Measurements from ENCODE around the gene PDE3B. TPM values are rescaled to one million over a fixed set of nuclear protein-coding genes. Genes with fewer than 3 reads are reported as not detected.
"Not testable (repeated sequence)": the region's sequence is repeated elsewhere in the genome, so short reads cannot be mapped to it uniquely, and the experiment has no call there.

PDE3B gene
- total RNA-seq, 1 donor from 2014 or later: 24.3 TPM

DNA sequence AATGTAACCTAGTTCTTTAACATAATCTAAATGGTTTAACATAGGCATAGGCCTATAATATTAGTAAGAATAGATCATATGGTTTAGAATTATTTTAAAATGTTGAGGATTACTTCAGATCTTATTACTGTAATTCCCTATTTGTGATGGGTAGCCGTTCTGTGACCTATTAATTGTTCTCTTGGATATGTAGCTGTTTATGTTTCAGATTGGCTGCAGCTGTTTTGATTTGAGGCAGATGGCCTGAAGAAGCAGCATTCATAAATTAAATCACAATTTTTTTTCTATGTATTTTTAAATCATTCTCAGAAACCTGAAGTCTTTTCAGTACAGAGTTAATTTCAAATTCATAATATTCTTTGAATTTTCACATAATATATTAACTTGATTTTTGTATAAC lies 104.5 kb downstream of the PDE3B start:
- H3K27me3 Mint-ChIP-seq (ENCODE audit: low read depth): no peaks in the 10 kb centered on the region
- no peak overlapping the region for H3K4me3 Mint-ChIP-seq
- H3K9me3 Mint-ChIP-seq: no peaks in the 10 kb centered on the region
- no peaks in the 10 kb centered on the region for H3K36me3 Mint-ChIP-seq (ENCODE audit: low read depth)
- H3K4me1 Mint-ChIP-seq: peaks cover 10% of the 10 kb centered on the region
- no peak for DNase-seq (ENCODE audit: low read depth, low spot score)
- TF ChIP-seq CTCF (conservative IDR thresholded peaks at IDR 0.05): no peak
- H3K27ac Mint-ChIP-seq (ENCODE audit: unreplicated experiment): no peak overlapping the region

GRCh38 chr11:14750911-14751310 lies 107.3 kb downstream of the PDE3B start:
- DNase-seq (ENCODE audit: low read depth, low spot score): no peak
- H3K36me3 Mint-ChIP-seq (ENCODE audit: low read depth): no peaks in the 10 kb centered on the region
- TF ChIP-seq CTCF (conservative IDR thresholded peaks at IDR 0.05): no peak
- H3K27ac Mint-ChIP-seq (ENCODE audit: unreplicated experiment): no peak overlapping the region
- no peaks in the 10 kb centered on the region for H3K27me3 Mint-ChIP-seq (ENCODE audit: low read depth)
- peaks cover 10% of the 10 kb centered on the region for H3K4me1 Mint-ChIP-seq
- no peaks in the 10 kb centered on the region for H3K9me3 Mint-ChIP-seq
- H3K4me3 Mint-ChIP-seq: no peak overlapping the region

DNA sequence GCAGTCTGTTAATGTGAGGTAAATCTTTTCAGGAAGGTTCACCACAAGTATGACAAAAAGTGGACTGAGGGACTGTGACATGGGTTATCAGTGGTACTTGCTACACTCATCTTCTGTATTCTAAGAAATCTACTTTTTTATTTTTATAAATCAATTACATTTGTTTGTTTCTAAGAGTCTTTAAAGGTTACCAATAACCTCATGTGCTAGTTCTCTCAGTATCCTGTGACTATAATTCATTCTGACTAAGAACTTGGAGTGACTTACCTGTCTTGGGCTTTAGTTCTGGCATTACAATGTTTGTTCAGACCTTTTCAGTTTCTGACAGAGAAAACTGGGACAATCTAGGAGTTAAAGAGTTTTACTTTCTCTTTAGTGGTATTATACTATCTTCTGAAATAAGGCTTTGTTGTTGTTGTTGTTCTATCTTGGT lies 108.4 kb downstream of the PDE3B start:
- Mint-ChIP-seq H3K9me3 (no peaks in the 10 kb centered on the region), H3K27me3 (ENCODE audit: low read depth) (no peaks in the 10 kb centered on the region), H3K4me3 (no peak overlapping the region), H3K4me1 (peaks cover 5% of the 10 kb centered on the region), H3K36me3 (ENCODE audit: low read depth) (no peaks in the 10 kb centered on the region), H3K27ac (ENCODE audit: unreplicated experiment) (no peak overlapping the region)
- no peak for DNase-seq (ENCODE audit: low read depth, low spot score)
- TF ChIP-seq CTCF (conservative IDR thresholded peaks at IDR 0.05): no peak

- Mint-ChIP-seq H3K27me3 (ENCODE audit: low read depth) (no peaks in the 10 kb centered on the region), H3K4me1 (no peaks in the 10 kb centered on the region), H3K36me3 (ENCODE audit: low read depth) (no peaks in the 10 kb centered on the region), H3K9me3 (no peaks in the 10 kb centered on the region), H3K27ac (ENCODE audit: unreplicated experiment) (no peak overlapping the region), H3K4me3 (no peak overlapping the region)
- DNase-seq (ENCODE audit: low read depth, low spot score): no peak
- no peak for TF ChIP-seq CTCF (conservative IDR thresholded peaks at IDR 0.05)
Observed at GRCh38 chr11:14755140-14755539, 111.5 kb downstream of the PDE3B start.

DNA sequence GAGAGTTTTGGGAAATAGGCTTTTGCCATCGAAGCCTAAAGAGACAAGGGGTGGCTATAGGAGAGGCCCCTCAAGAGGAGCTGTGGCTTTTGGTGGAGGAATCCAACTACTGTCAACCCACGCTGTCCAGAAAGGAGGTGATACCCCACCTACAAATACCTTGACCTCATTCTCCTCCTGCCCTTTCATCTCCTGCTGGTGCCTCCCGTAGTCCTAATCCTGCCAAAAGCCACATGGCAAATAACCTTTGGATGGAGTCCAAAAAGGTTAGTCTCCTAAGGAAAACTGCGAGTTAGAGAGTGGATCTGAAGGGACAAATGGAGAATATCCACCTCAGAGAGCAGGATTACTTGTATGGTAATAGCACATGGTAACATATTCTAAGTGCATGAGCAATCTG lies 112.7 kb downstream of the PDE3B start:
- Mint-ChIP-seq H3K27me3 (ENCODE audit: low read depth) (no peaks in the 10 kb centered on the region), H3K4me3 (no peak overlapping the region), H3K27ac (ENCODE audit: unreplicated experiment) (no peak overlapping the region), H3K4me1 (no peaks in the 10 kb centered on the region), H3K9me3 (no peaks in the 10 kb centered on the region), H3K36me3 (ENCODE audit: low read depth) (no peaks in the 10 kb centered on the region)
- TF ChIP-seq CTCF (conservative IDR thresholded peaks at IDR 0.05): no peak
- DNase-seq (ENCODE audit: low read depth, low spot score): no peak

DNA sequence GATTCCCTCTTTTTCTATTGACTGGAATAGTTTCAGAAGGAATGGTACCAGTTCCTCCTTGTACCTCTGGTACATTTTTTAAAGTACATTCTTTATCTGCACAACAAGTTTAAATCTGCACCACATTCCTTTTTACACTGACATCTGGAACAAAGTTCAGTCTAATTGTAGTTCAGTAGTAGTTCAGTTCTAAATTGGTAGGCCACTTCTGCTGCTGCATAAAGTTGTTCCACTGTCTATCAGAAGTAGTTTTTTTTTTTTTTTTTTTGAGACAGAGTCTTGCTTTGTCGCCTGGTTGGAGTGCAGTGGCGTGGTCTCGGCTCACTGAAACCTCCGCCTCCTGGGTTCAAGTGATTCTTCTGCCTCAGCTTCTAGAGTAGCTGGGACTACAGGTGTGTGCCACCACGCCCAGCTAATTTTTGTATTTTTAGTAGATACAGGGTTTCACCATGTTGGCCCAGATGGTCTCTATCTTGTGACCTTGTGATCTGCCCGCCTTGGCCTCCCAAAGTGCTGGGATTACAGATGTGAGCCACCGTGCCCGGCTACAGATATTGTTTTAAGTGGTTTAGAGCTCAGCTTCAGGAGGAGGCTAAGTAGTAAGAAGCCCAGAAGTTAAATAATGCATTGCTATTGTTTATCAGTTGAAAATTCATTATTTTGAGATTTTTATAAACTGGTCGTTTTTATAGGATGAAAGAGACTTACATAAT lies 115.9 kb downstream of the PDE3B start:
- H3K4me1 Mint-ChIP-seq; H3K4me3 Mint-ChIP-seq; H3K36me3 Mint-ChIP-seq (ENCODE audit: low read depth); H3K27me3 Mint-ChIP-seq (ENCODE audit: low read depth); H3K27ac Mint-ChIP-seq (ENCODE audit: unreplicated experiment); H3K9me3 Mint-ChIP-seq; DNase-seq (ENCODE audit: low read depth, low spot score): not testable (repeated sequence)
